Pancreas (tissue), 10 donors: ENCODE results near the gene RTL5. TPM values are rescaled to one million over a fixed set of nuclear protein-coding genes. Genes with fewer than 3 reads are reported as not detected.

ENCODE experiments used
- ATAC-seq, 4 donors: fragments of 200-7000 bp; cut with Tn5 transposase; one replicate each; pipeline versions ENCODE4 v1.8.0 to v1.9.1; 2020; ENCODE audit warnings: mild to moderate bottlenecking in 4 of 4, moderate library complexity in 4 of 4
- DNase-seq, 6 donors: peaks; one replicate each; pipeline ENCODE4 v3.0.0-alpha.2; 2020
- FAIRE-seq: peaks from 2 replicates; lab custom pipeline; 2012; peaks lifted over from hg19 to GRCh38; lab: Jason Lieb, UNC
- H3K27ac ChIP-seq, 4 donors: fragments of 200-600 bp; sonication (generic); 1 replicate in 3 of 4; 2 replicates in 1 of 4; pipeline versions ENCODE4 v1.5.0 to v1.8.0; 2020
- H3K27me3 ChIP-seq, 4 donors: fragments of 200-600 bp; one replicate each; pipeline ENCODE4 v1.8.0; 2021
- H3K36me3 ChIP-seq, 3 donors: fragments of 200-600 bp; sonication (generic) in 1 of 3; one replicate each; pipeline versions ENCODE4 v1.5.0 to v1.8.0; 2020 to 2021
- H3K4me1 ChIP-seq, 3 donors: fragments of 200-600 bp; one replicate each; pipeline ENCODE4 v1.8.0; 2021
- H3K4me3 ChIP-seq, 4 donors: fragments of 200-600 bp; sonication (generic) in 2 of 4; one replicate each; pipeline versions ENCODE4 v1.5.0 to v1.8.0; 2020 to 2021
- H3K9me3 ChIP-seq, 4 donors: fragments of 200-600 bp; one replicate each; pipeline ENCODE4 v1.8.0; 2021
- CTCF ChIP-seq, 4 donors: fragments of 200-600 bp; sonication (generic) in 3 of 4; IDR thresholded peaks; one replicate each; pipeline versions ENCODE4 v1.5.0 to v1.8.0; 2021; ENCODE audit warnings: antibody characterized with exemption in 4 of 4
- WGBS, 2 donors: extraction: QIAGEN DNeasy Blood & Tissue Kit; methylation state at CpG; one replicate each; pipeline ENCODE4 v1.1.7; 2013; 5-methylcytosine and 5-hydroxymethylcytosine counted together
- intact Hi-C, 3 donors: fragments of 100-400 bp; cut with DNase I; formaldehyde crosslinking; loops; one replicate each; pipeline versions ENCODE4 v1.11.1 to v1.14.2; 2022
- polyA plus RNA-seq, 2 donors: library from polyadenylated mRNA; stranded (reverse); fragments of 200-250 nt; gene quantifications; one replicate each; pipeline ENCODE4 v1.2.3, GENCODE V29; 2013
- total RNA-seq, 6 donors: library from RNA; stranded (reverse); fragmentation: NEBNext Ultra II Directional in 4 of 6; extraction: Animal tissue kit (Norgen Biotek cat#: 25700) in 4 of 6; gene quantifications; one replicate each; pipeline versions ENCODE4 v1.2.1 to v1.2.4, GENCODE V29; 2021 to 2023
- donor health status: healthy with polysubstance abuse.
- donor health status: DM: no; HTN: no; CAD: no; lungs with moderate emphysema.
- donor health status: DM: no; HTN: no; CAD: no.
- donor health status: control.
- donor health status: control.
- donor health status: Bipolar disorder and iron deficiency.
- donor health status: DM: yes; HTN: yes; CAD: no.
- donor health status: DM: no; HTN: no; CAD: no.
- donor health status: DM: no; HTN: no; CAD: no.
- donor health status: DM: yes; HTN: yes; CAD: no.

RTL5 gene
- total and polyA plus RNA-seq, 8 donors = 0.51 to 8.6 (median 2.3) TPM

DNA sequence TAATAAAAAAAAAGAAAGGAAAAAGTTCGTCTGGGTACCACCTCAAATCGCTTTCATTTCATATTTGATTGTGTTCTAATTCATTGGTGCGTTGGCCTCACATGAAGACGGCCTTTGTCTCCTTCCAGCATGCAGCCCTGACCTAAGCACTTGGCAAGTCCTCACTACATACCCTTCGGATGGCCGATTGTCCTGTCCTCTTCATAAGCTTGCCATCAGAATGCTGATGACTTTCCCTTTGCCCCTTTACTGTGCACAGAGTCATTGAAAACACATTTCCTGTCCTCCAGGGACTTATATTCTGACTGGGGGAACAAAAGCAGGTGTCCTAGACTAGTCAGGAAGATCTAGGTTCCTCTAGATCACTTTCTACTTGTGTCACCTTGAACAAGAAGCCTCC is 43.0 kb downstream of the RTL5 start:
- no peaks in the 10 kb centered on the region for H3K9me3 ChIP-seq
- H3K4me3 ChIP-seq = no peak overlapping the region
- no peaks in the 10 kb centered on the region for H3K4me1 ChIP-seq
- FAIRE-seq (no peak), ATAC-seq (no peak), DNase-seq (no peak)
- H3K27ac ChIP-seq = no peak overlapping the region
- H3K27me3 ChIP-seq = no peaks in the 10 kb centered on the region
- intact Hi-C loops = no loop called here
- no peaks in the 10 kb centered on the region for H3K36me3 ChIP-seq
- no peak for TF ChIP-seq CTCF (IDR thresholded peaks at IDR 0.05)
- 53 to 67% methylated on average over 6 of the region's 6 CpGs for WGBS, 2 donors

- WGBS, 2 donors = 48 to 69% methylated on average over 1 of the region's 1 CpG
- no peaks in the 10 kb centered on the region for H3K4me1 ChIP-seq
- TF ChIP-seq CTCF (IDR thresholded peaks at IDR 0.05) = no peak
- intact Hi-C loops = no loop called here
- H3K36me3 ChIP-seq = no peaks in the 10 kb centered on the region
- H3K27me3 ChIP-seq = no peaks in the 10 kb centered on the region
- no peaks in the 10 kb centered on the region for H3K9me3 ChIP-seq
- no peak overlapping the region for H3K27ac ChIP-seq
- H3K4me3 ChIP-seq = no peak overlapping the region
- no peak for FAIRE-seq
- no peak for ATAC-seq
- no peak for DNase-seq
These were observed 44.7 kb downstream of the RTL5 start for GRCh38 chrX:72086995-72087394.

GRCh38 chrX:72084114-72084513 is 47.6 kb downstream of the RTL5 start:
- intact Hi-C loops = no loop called here
- H3K36me3 ChIP-seq = no peaks in the 10 kb centered on the region
- no peak overlapping the region for H3K4me3 ChIP-seq
- 88 to 96% methylated on average over 1 of the region's 1 CpG for WGBS, 2 donors
- TF ChIP-seq CTCF (IDR thresholded peaks at IDR 0.05) = no peak
- no peaks in the 10 kb centered on the region for H3K4me1 ChIP-seq
- FAIRE-seq (no peak), ATAC-seq (no peak), DNase-seq (no peak)
- no peaks in the 10 kb centered on the region for H3K9me3 ChIP-seq
- peaks cover 0 to 3% (median 0%) of the 10 kb centered on the region in 4 donors for H3K27me3 ChIP-seq
- H3K27ac ChIP-seq = no peak overlapping the region

- H3K4me3 ChIP-seq = no peak overlapping the region
- FAIRE-seq (no peak), DNase-seq (no peak), ATAC-seq (no peak)
- H3K9me3 ChIP-seq = no peaks in the 10 kb centered on the region
- H3K4me1 ChIP-seq = no peaks in the 10 kb centered on the region
- intact Hi-C loops = no loop called here
- H3K27ac ChIP-seq = no peak overlapping the region
- peaks cover 0 to 3% (median 0%) of the 10 kb centered on the region in 4 donors for H3K27me3 ChIP-seq
- WGBS, 2 donors = 84 to 90% methylated on average over 2 of the region's 2 CpGs
- TF ChIP-seq CTCF (IDR thresholded peaks at IDR 0.05) = no peak
- H3K36me3 ChIP-seq = no peaks in the 10 kb centered on the region
These were observed 48.4 kb downstream of the RTL5 start for GRCh38 chrX:72083291-72083690.

GRCh38 chrX:72081605-72082320 is 50.0 kb downstream of the RTL5 start:
- WGBS, 2 donors = 69 to 83% methylated on average over 12 of the region's 12 CpGs
- H3K27me3 ChIP-seq = peaks cover 0 to 3% (median 0%) of the 10 kb centered on the region in 4 donors
- intact Hi-C loops = no loop called here
- FAIRE-seq (no peak), ATAC-seq (no peak), DNase-seq (no peak)
- no peak overlapping the region for H3K4me3 ChIP-seq
- H3K9me3 ChIP-seq = no peaks in the 10 kb centered on the region
- H3K4me1 ChIP-seq = no peaks in the 10 kb centered on the region
- no peaks in the 10 kb centered on the region for H3K36me3 ChIP-seq
- no peak overlapping the region for H3K27ac ChIP-seq
- no peak for TF ChIP-seq CTCF (IDR thresholded peaks at IDR 0.05)
